B cell (primary cell): ENCODE measurements around the gene EPHA10. TPM values are rescaled to one million over a fixed set of nuclear protein-coding genes. Genes with fewer than 3 reads are reported as not detected.

Experiments used
- ATAC-seq: fragments of 200-7000 bp; cut with Tn5 transposase; one replicate; pipeline ENCODE4 v1.10.0; 2021; ENCODE audit warnings: low read depth, mild to moderate bottlenecking, moderate number of reproducible peaks, moderate library complexity
- CTCF ChIA-PET: fragments of 350-600 bp; sonication (Branson Sonifier 250); formaldehyde crosslinking; loops from one replicate; lab custom pipeline; 2021; ENCODE audit warnings: antibody characterized with exemption, inconsistent platforms; lab: Charles Lee
- POLR2A ChIA-PET: fragments of 350-600 bp; sonication (Branson Sonifier 250); formaldehyde crosslinking; loops from one replicate; lab custom pipeline; 2021; ENCODE audit warnings: antibody characterized with exemption; lab: Charles Lee
- DNase-seq: peaks from one replicate; pipeline ENCODE4 v3.0.0; 2013
- H2AFZ ChIP-seq: 2 replicates; pipeline ENCODE4 v1.6.1; 2012; ENCODE audit warnings: mild to moderate bottlenecking, low read depth, low read length; ENCODE audit not compliant: insufficient read depth, poor library complexity, severe bottlenecking
- H3K27ac ChIP-seq, 2 donors: 1 replicate in 1 of 2; 2 replicates in 1 of 2; pipeline ENCODE4 v1.5.1; 2012 to 2013; ENCODE audit warnings: low read length in 2 of 2, mild to moderate bottlenecking in 2 of 2, moderate library complexity in 1 of 2
- H3K27me3 ChIP-seq, 4 experiments: fragments of 200-600 bp in 1 of 4; sonication (generic) in 1 of 4; replicated peaks in 1 of 4; 1 replicate in 2 of 4; 2 replicates in 2 of 4; pipeline versions ENCODE4 v1.6.1 to v1.7.0; 2013 to 2016; ENCODE audit warnings: low read length in 3 of 4, mild to moderate bottlenecking in 2 of 4, mixed read lengths in 1 of 4, moderate library complexity in 1 of 4; ENCODE audit not compliant: insufficient read depth in 4 of 4, control insufficient read depth in 3 of 4; ENCODE audit errors: control extremely low read depth in 1 of 4
- H3K36me3 ChIP-seq, 2 experiments: replicated peaks in 1 of 2; 1 replicate in 1 of 2; 2 replicates in 1 of 2; pipeline versions ENCODE4 v1.6.1 to v1.7.1; 2013; ENCODE audit warnings: low read length in 1 of 2; ENCODE audit not compliant: insufficient read depth in 2 of 2, control insufficient read depth in 1 of 2; ENCODE audit errors: control extremely low read depth in 1 of 2, extremely low read depth in 1 of 2
- H3K4me1 ChIP-seq, 2 donors: fragments of 200-600 bp in 1 of 2; sonication (generic) in 1 of 2; 1 replicate in 1 of 2; 2 replicates in 1 of 2; pipeline versions ENCODE4 v1.5.1 to v1.6.1; 2013 to 2017; ENCODE audit warnings: low read length in 2 of 2; ENCODE audit not compliant: control insufficient read depth in 2 of 2, insufficient read depth in 2 of 2
- H3K4me2 ChIP-seq: replicated peaks from 2 replicates; pipeline ENCODE3; 2012; ENCODE audit warnings: mild to moderate bottlenecking, low read depth, low read length; ENCODE audit not compliant: poor library complexity, severe bottlenecking
- H3K4me3 ChIP-seq, 5 experiments: fragments of 200-600 bp in 1 of 5; sonication (generic) in 1 of 5; 1 replicate in 3 of 5; 2 replicates in 2 of 5; pipeline versions ENCODE4 v1.5.1 to v1.7.0; 2011 to 2016; ENCODE audit warnings: low read length in 4 of 5, mild to moderate bottlenecking in 4 of 5, low read depth in 2 of 5, control low read depth in 1 of 5, moderate library complexity in 1 of 5; ENCODE audit not compliant: insufficient read depth in 1 of 5; ENCODE audit errors: control extremely low read depth in 1 of 5, extremely low read depth in 1 of 5
- H3K79me2 ChIP-seq: fragments of 200-600 bp; sonication (generic); one replicate; pipeline ENCODE4 v1.6.0; 2016; ENCODE audit warnings: low read length; ENCODE audit not compliant: control insufficient read depth, insufficient read depth
- H3K9ac ChIP-seq: fragments of 200-600 bp; sonication (generic); 2 replicates; pipeline ENCODE4 v1.6.1; 2017; ENCODE audit warnings: mild to moderate bottlenecking, low read length, moderate library complexity
- H3K9me3 ChIP-seq, 3 donors: one replicate each; pipeline versions ENCODE4 v1.6.1 to v1.7.1; 2013; ENCODE audit warnings: low read length in 2 of 3; ENCODE audit not compliant: control insufficient read depth in 2 of 3, insufficient read depth in 1 of 3; ENCODE audit errors: control extremely low read depth in 1 of 3
- H4K20me1 ChIP-seq: 2 replicates; pipeline ENCODE4 v1.6.0; 2012; ENCODE audit warnings: mild to moderate bottlenecking, low read length; ENCODE audit not compliant: insufficient read depth, control insufficient read depth, poor library complexity, severe bottlenecking
- H3K27ac Mint-ChIP-seq: one replicate; pipeline ENCODE4 v1.8.0; 2021; ENCODE audit warnings: mixed read lengths
- H3K27me3 Mint-ChIP-seq: one replicate; pipeline ENCODE4 v1.8.0; 2021; ENCODE audit warnings: mixed read lengths
- H3K4me1 Mint-ChIP-seq: one replicate; pipeline ENCODE4 v1.8.0; 2021; ENCODE audit warnings: mixed read lengths
- H3K4me3 Mint-ChIP-seq: one replicate; pipeline ENCODE4 v1.8.0; 2021; ENCODE audit warnings: mixed read lengths
- H3K9me3 Mint-ChIP-seq: one replicate; pipeline ENCODE4 v1.8.0; 2022; ENCODE audit warnings: mixed read lengths; ENCODE audit not compliant: insufficient read depth
- EZH2 ChIP-seq: IDR thresholded peaks from 2 replicates; pipeline ENCODE4 v1.6.1; 2012; ENCODE audit warnings: borderline replicate concordance, low read depth, mild to moderate bottlenecking, moderate library complexity, low read length; ENCODE audit not compliant: insufficient read depth, poor library complexity, severe bottlenecking
- WGBS: methylation state at CpG from one replicate; pipeline ENCODE4 v1.1.5; 2013; ENCODE audit warnings: missing lambda C conversion rate; ENCODE audit not compliant: insufficient coverage; 5-methylcytosine and 5-hydroxymethylcytosine counted together
- intact Hi-C: fragments of 100-400 bp; cut with micrococcal nuclease; formaldehyde crosslinking; loops from one replicate; pipeline ENCODE4 v1.10.0; 2022
- polyA plus RNA-seq: library from polyadenylated mRNA; depleted of rRNA; stranded (reverse); fragments of >200 nt; gene quantifications from 2 replicates; pipeline ENCODE4 v1.2.3, GENCODE V29; 2012
- total RNA-seq, 2 donors: library from RNA; stranded (reverse); fragments of 120-200 nt in 1 of 2; gene quantifications; 1 replicate in 1 of 2; 2 replicates in 1 of 2; pipeline versions ENCODE4 v1.2.3 to v1.2.4, GENCODE V29; 2013 to 2022
- TF ChIP-seq, protein P1 (sequence below): fragments of 200-600 bp; IDR thresholded peaks from one replicate; pipeline ENCODE4 v1.8.0; 2022; ENCODE audit warnings: antibody characterized with exemption, mild to moderate bottlenecking

The EPHA10 gene
- total and polyA plus RNA-seq, 2 donors (not counting 1 experiment from before 2014, with no cell fraction given), result 0.39 to 0.94 TPM

DNA sequence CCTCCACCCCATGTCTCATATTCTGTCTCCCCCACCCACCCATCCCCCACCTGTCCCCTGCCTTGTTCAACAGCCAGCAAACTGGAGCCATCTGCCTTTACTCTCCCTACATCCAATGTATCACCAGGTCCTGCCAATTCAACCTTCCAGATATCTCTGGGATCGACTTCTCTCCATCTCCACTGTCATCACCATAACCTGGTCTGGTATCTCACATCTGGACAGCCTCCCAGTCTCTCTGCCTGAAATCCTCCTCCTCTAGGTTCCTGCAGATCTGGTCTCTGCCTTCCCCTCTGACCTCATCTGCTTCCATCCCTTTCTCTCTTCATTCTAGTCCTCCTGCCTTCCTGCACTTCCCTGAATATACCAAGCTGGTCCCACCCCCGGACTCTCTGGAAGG is 94.8 kb downstream of the EPHA10 start:
- no peak overlapping the region for H3K4me3 ChIP-seq
- no peaks in the 10 kb centered on the region for H3K36me3 ChIP-seq
- WGBS, result 76% methylated on average over 1 of the region's 2 CpGs
- no peak overlapping the region for H3K27ac ChIP-seq
- H3K79me2 ChIP-seq, result no peaks in the 10 kb centered on the region
- peaks cover 0 to 15% (median 0%) of the 10 kb centered on the region in 4 experiments for H3K27me3 ChIP-seq
- no peaks in the 10 kb centered on the region for H3K9me3 ChIP-seq
- no peak for TF ChIP-seq EZH2
- TF ChIP-seq, protein P1, sequence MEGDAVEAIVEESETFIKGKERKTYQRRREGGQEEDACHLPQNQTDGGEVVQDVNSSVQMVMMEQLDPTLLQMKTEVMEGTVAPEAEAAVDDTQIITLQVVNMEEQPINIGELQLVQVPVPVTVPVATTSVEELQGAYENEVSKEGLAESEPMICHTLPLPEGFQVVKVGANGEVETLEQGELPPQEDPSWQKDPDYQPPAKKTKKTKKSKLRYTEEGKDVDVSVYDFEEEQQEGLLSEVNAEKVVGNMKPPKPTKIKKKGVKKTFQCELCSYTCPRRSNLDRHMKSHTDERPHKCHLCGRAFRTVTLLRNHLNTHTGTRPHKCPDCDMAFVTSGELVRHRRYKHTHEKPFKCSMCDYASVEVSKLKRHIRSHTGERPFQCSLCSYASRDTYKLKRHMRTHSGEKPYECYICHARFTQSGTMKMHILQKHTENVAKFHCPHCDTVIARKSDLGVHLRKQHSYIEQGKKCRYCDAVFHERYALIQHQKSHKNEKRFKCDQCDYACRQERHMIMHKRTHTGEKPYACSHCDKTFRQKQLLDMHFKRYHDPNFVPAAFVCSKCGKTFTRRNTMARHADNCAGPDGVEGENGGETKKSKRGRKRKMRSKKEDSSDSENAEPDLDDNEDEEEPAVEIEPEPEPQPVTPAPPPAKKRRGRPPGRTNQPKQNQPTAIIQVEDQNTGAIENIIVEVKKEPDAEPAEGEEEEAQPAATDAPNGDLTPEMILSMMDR, result no peak
- Mint-ChIP-seq H3K4me1 (peaks cover 2% of the 10 kb centered on the region), H3K27me3 (peaks cover 10% of the 10 kb centered on the region), H3K27ac (no peak overlapping the region), H3K4me3 (no peak overlapping the region), H3K9me3 (no peaks in the 10 kb centered on the region)
- intact Hi-C loops, result no loop called here
- no peak overlapping the region for H3K4me2 ChIP-seq
- ATAC-seq (no peak), DNase-seq (no peak)
- ChIA-PET POLR2A (no interaction called here), CTCF (no interaction called here)
- H4K20me1 ChIP-seq, result no peaks in the 10 kb centered on the region
- peaks cover under 1 to 5% of the 10 kb centered on the region in 2 donors for H3K4me1 ChIP-seq
- H2AFZ ChIP-seq, result no peak overlapping the region
- H3K9ac ChIP-seq, result no peak overlapping the region

DNA sequence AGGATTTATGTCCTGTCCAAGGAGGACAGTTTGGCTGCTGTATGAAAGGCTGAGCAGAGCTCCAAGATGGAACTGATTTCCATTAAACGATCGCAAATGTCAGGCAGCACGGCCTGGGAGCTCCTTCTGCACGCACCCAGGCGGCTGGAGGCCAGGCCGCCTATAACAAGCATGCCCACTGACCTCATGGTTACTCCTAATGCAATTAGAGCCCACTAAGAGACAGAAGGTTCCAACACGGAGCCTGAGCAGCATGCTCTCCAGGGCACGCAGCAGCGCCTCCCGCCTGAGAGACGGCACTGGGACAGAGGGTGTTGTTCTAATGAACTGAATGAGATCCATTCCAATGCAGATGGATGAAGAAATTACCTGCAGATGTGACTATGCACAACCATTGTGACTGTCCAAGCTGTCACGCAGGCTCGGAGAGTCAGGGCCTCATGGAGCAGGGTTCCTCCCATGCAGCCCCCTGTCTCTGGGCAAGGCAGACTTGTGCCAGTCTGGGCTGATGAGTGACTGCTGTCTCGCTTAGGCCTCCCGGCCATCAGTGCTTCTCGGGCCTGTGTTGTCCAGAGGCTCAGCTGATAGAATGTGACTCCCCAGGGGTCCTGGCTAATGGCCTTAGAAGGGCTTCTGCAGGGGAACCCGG is 97.8 kb downstream of the EPHA10 start:
- H3K4me1 ChIP-seq, result no peaks in the 10 kb centered on the region
- Mint-ChIP-seq H3K4me3 (no peak overlapping the region), H3K27me3 (peaks cover 9% of the 10 kb centered on the region), H3K27ac (no peak overlapping the region), H3K4me1 (no peaks in the 10 kb centered on the region), H3K9me3 (no peaks in the 10 kb centered on the region)
- H2AFZ ChIP-seq, result no peak overlapping the region
- H3K27ac ChIP-seq, result no peak overlapping the region
- no peaks in the 10 kb centered on the region for H3K36me3 ChIP-seq
- no peak overlapping the region for H3K4me3 ChIP-seq
- DNase-seq (no peak), ATAC-seq (no peak)
- TF ChIP-seq EZH2, result no peak
- TF ChIP-seq, protein P1, result no peak
- H3K4me2 ChIP-seq, result no peak overlapping the region
- no peak overlapping the region for H3K9ac ChIP-seq
- ChIA-PET CTCF (interaction anchor here (0.8 to 1.7 kb wide), 2 partner anchors 14 to 70 kb away, joined by 3 to 6 read pairs; no protein-coding TSS in a partner anchor), POLR2A (no interaction called here)
- H3K9me3 ChIP-seq, result no peaks in the 10 kb centered on the region
- H3K79me2 ChIP-seq, result no peaks in the 10 kb centered on the region
- H3K27me3 ChIP-seq, result peaks cover 0 to 12% (median 0%) of the 10 kb centered on the region in 4 experiments
- no peaks in the 10 kb centered on the region for H4K20me1 ChIP-seq
- WGBS, result 94% methylated on average over 16 of the region's 17 CpGs
- intact Hi-C loops, result no loop called here
